Activated CD4-positive, alpha-beta T cell treated with anti-CD3 and anti-CD28 coated beads, Interleukin-2, amount 10 ng/mL, durations not matched to agents 24 days and 14 days (primary cell): Measurements from ENCODE around the gene PKP3. TPM values are rescaled to one million over a fixed set of nuclear protein-coding genes. Genes with fewer than 3 reads are reported as not detected.
"Not testable (repeated sequence)": the region's sequence is repeated elsewhere in the genome, so short reads cannot be mapped to it uniquely, and the experiment has no call there.

Experiments
- DNase-seq: peaks from one replicate; pipeline ENCODE4 v3.0.0; 2022
- H3K27ac Mint-ChIP-seq: one replicate; pipeline ENCODE4 v1.8.0; 2022; ENCODE audit warnings: mild to moderate bottlenecking, mixed read lengths
- H3K27me3 Mint-ChIP-seq: one replicate; pipeline ENCODE4 v1.8.0; 2022; ENCODE audit warnings: mixed read lengths
- H3K36me3 Mint-ChIP-seq: one replicate; pipeline ENCODE4 v1.8.0; 2022; ENCODE audit warnings: low read depth, mild to moderate bottlenecking, mixed read lengths
- H3K4me1 Mint-ChIP-seq: one replicate; pipeline ENCODE4 v1.8.0; 2021; ENCODE audit warnings: mixed read lengths
- H3K4me3 Mint-ChIP-seq: one replicate; pipeline ENCODE4 v1.8.0; 2022; ENCODE audit warnings: mild to moderate bottlenecking, moderate library complexity, mixed read lengths
- H3K9me3 Mint-ChIP-seq: one replicate; pipeline ENCODE4 v1.8.0; 2021; ENCODE audit warnings: mixed read lengths
- intact Hi-C: fragments of 100-400 bp; cut with micrococcal nuclease; formaldehyde crosslinking; loops from one replicate; pipeline ENCODE4 v1.15.1; 2023
- total RNA-seq: library from RNA; stranded (reverse); gene quantifications from 2 replicates; pipeline ENCODE4 v1.2.3, GENCODE V29; 2022

PKP3 gene
- total RNA-seq, 1 donor from 2014 or later, result not detected

GRCh38 chr11:410711-411110 is 16.7 kb downstream of the PKP3 start:
- H3K27me3 Mint-ChIP-seq, H3K36me3 Mint-ChIP-seq, H3K9me3 Mint-ChIP-seq, DNase-seq, H3K27ac Mint-ChIP-seq, intact Hi-C loops, H3K4me3 Mint-ChIP-seq: not testable (repeated sequence)
- peaks cover 19% of the 10 kb centered on the region for H3K4me1 Mint-ChIP-seq

- intact Hi-C loops, H3K27me3 Mint-ChIP-seq, DNase-seq, H3K4me3 Mint-ChIP-seq, H3K9me3 Mint-ChIP-seq, H3K27ac Mint-ChIP-seq, H3K36me3 Mint-ChIP-seq: not testable (repeated sequence)
- peaks cover 24% of the 10 kb centered on the region for H3K4me1 Mint-ChIP-seq
Observed at GRCh38 chr11:411520-411919, 17.5 kb downstream of the PKP3 start.

- Mint-ChIP-seq H3K4me1 (peaks cover 26% of the 10 kb centered on the region), H3K9me3 (no peaks in the 10 kb centered on the region), H3K27ac (no peak overlapping the region), H3K36me3 (no peaks in the 10 kb centered on the region), H3K27me3 (no peaks in the 10 kb centered on the region), H3K4me3 (no peak overlapping the region)
- no peak for DNase-seq
- intact Hi-C loops, result no loop called here
Observed at GRCh38 chr11:412641-413119, 18.7 kb downstream of the PKP3 start.

- peak; percentile 72 for DNase-seq
- Mint-ChIP-seq H3K27me3 (no peaks in the 10 kb centered on the region), H3K27ac (no peak overlapping the region), H3K9me3 (no peaks in the 10 kb centered on the region), H3K4me1 (peaks cover 27% of the 10 kb centered on the region), H3K4me3 (peak overlapping the region; percentile 90), H3K36me3 (peaks cover 1% of the 10 kb centered on the region)
- intact Hi-C loops, result no loop called here
Observed at GRCh38 chr11:413120-414081, 19.4 kb downstream of the PKP3 start.

DNA sequence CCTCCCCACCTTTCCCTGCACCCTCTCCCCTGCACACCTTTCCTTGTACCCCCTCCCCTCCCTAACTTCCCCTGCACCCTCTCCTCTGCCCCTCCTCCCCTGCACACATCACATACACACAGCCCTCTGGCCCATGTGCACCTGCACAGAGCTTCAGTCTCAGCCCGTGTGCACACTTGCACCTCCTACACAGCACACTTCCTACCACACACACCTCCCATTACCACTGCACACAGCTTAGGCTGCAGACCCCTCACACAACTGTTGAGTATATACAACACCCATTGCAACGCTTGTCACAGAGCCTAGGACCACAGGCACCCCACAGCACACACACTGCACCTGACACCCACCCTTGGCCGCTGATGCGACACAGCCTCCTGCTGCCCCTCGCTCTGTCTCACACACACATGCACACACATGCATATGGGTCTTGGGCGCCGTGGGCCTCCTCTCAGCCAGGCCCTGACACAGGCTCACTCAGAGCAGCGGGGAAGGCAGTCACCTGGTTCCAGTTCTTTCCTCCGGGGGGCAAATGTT is 20.4 kb downstream of the PKP3 start:
- intact Hi-C loops, result no loop called here
- no peaks in the 10 kb centered on the region for H3K27me3 Mint-ChIP-seq
- H3K27ac Mint-ChIP-seq, result peak overlapping the region; percentile 93
- no peaks in the 10 kb centered on the region for H3K9me3 Mint-ChIP-seq
- H3K4me3 Mint-ChIP-seq, result peak overlapping the region; percentile 90
- H3K36me3 Mint-ChIP-seq, result peaks cover 2% of the 10 kb centered on the region
- peaks cover 30% of the 10 kb centered on the region for H3K4me1 Mint-ChIP-seq
- no peak for DNase-seq

- H3K27ac Mint-ChIP-seq, result peak overlapping the region; percentile 93
- no peaks in the 10 kb centered on the region for H3K27me3 Mint-ChIP-seq
- intact Hi-C loops, result loop anchor here (1.0 to 5.0 kb wide), 2 partner anchors 33 to 208 kb away; partner anchors contain the start of genes BET1L and RIC8A
- peak overlapping the region; percentile 90 for H3K4me3 Mint-ChIP-seq
- peaks cover 30% of the 10 kb centered on the region for H3K4me1 Mint-ChIP-seq
- peaks cover 2% of the 10 kb centered on the region for H3K36me3 Mint-ChIP-seq
- DNase-seq, result peak; percentile 74
- H3K9me3 Mint-ChIP-seq, result no peaks in the 10 kb centered on the region
Observed at GRCh38 chr11:415640-416041, 21.6 kb downstream of the PKP3 start.

DNA sequence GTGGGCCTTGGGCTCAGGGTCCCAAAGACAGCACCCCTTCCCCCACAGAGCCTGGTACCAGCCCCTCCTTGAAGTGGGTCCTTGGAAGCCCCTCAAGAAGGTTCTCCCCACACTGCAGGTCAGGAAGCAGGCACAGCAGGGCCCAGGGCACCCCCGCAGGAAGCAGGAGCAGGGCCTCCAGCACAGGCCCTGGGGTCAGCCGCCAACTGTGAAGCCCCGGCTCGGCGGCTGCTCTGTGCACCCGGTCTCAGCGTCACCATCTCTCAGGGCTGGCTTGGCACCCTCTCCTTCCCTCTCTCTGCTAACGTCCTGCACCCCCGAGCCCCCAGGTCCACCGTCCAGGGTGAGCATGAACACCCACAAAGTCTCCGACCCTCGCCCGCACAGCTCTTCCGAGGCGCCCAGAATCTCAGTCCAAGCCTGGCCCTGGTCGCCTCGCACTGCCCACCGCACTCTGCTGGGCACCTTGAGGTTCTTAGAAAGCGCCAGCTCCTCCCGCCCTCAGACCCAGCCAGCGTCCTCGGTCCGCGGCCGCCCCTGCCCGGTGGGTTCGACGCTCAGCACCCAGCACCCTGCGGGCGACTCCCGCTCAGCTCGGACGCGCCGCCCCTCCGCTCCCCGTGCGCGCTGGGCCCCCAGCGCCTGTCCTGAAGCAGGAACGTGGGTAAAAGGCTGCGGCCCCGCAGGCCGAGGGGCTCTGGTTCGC is 22.2 kb downstream of the PKP3 start:
- Mint-ChIP-seq H3K4me1 (peaks cover 30% of the 10 kb centered on the region), H3K27ac (peak overlapping the region; percentile 93), H3K9me3 (no peaks in the 10 kb centered on the region), H3K27me3 (no peaks in the 10 kb centered on the region), H3K4me3 (peak overlapping the region; percentile 90), H3K36me3 (peaks cover 2% of the 10 kb centered on the region)
- intact Hi-C loops, result loop anchor here (1.0 to 5.0 kb wide), 2 partner anchors 32 to 209 kb away; partner anchors contain the start of genes BET1L and RIC8A
- peak; percentile 74 for DNase-seq

DNA sequence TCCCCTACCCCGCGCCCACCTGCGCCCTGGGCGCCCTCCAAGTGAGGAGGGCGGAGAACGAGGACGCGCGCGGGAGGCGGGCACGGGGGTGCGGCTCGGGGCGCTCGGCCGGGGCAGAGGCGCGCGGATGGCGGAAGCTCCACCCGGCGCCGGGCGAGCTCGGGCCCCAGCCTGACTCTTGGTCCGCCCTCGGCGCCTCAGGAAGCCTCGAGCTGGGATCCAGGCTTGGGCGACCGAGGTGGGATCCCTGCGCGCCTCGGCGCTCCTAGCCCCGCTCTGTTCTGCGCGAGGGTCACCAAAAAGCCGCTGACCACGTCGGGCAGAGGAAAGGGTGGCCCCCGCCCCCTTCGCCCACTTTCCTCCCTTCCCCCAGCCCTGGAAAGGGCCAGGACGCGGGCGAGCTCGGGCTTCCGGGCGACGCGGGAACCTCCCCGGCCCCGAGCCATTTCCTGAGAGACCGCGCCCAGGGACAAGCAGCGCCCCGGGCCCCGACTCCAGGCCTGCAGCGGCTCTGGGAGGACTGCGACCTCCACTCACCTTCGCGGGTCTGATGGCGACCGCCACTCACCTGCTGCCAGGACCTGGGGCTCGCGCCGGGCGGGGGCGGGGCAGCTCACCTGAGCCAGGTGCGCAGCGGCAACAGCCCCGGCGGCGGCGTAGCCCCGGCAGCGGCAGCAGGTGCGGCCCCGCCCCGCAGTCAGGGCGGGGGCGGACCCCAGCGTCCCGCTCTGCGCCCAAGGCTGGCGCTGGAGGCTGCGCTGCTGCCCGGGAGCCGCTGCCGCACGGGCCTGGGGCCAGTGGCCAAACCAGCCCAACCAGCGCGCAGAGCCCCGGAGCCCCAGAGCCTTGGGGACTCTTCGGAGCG is 23.0 kb downstream of the PKP3 start:
- no peaks in the 10 kb centered on the region for H3K9me3 Mint-ChIP-seq
- intact Hi-C loops, result loop anchor here (1.0 to 5.0 kb wide), 2 partner anchors 31 to 210 kb away; partner anchors contain the start of genes BET1L and RIC8A
- H3K27ac Mint-ChIP-seq, result peak overlapping the region; percentile 93
- peaks cover 2% of the 10 kb centered on the region for H3K36me3 Mint-ChIP-seq
- H3K4me1 Mint-ChIP-seq, result peaks cover 30% of the 10 kb centered on the region
- DNase-seq, result peak; percentile 89
- H3K27me3 Mint-ChIP-seq, result no peaks in the 10 kb centered on the region
- peak overlapping the region; percentile 90 for H3K4me3 Mint-ChIP-seq

GRCh38 chr11:417652-418342 is 23.8 kb downstream of the PKP3 start:
- peak overlapping the region; percentile 48 for H3K27ac Mint-ChIP-seq
- intact Hi-C loops, result loop anchor here (5.0 kb wide), 1 partner anchor 210 kb away; the partner anchor contains the start of genes BET1L and RIC8A
- no peaks in the 10 kb centered on the region for H3K9me3 Mint-ChIP-seq

DNA sequence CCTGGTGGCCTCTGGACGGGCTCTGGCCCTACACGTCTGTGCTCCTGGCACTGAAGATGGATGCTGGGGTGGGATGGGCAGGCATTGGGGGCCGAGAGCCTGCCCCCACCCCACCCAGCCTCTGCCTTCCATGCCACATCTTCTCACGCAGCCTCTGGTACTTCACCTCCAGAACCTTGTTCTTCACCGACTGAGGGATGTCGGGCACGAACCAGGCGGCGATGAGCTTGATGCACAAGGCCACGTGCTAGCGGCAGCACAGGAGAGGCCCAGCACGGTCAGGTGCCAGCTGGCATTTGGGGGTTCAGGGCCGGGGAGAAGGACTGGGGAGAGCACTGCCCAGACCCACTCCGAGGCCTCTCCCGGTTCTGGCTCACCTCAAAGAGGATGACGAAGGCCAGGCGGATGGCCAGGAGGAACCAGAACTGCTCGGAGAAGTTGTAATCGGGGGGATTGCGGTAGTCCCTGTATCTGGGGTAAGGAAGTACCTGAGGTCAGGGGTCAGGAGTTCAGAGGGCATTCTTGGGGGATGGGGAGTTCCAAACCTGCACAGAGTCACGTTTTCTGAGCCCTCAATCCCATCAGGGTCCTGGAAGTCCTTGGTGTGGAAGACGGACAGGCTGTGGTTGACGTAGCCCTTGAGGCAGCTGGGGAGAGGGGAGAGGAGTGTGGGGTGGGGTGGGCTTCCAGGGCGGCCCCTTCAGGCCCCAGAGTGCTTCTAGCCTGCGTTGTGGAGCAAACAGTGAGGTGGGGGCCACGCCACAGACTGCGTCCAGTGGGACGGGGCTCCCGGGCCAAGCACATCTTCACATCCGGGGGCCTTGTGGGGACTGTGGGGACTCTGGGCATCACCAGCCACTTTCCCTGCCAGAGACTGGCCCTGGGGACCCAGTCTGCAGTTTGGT is 24.6 kb downstream of the PKP3 start:
- Mint-ChIP-seq H3K9me3 (no peaks in the 10 kb centered on the region), H3K4me3 (no peak overlapping the region), H3K36me3 (peaks cover 4% of the 10 kb centered on the region), H3K27ac (no peak overlapping the region), H3K4me1 (peaks cover 26% of the 10 kb centered on the region), H3K27me3 (no peaks in the 10 kb centered on the region)
- intact Hi-C loops, result loop anchor here (5.0 kb wide), 1 partner anchor 211 kb away; the partner anchor contains the start of genes BET1L and RIC8A
- no peak for DNase-seq

More at GRCh38 chr11:417652-418342, 23.8 kb downstream of the PKP3 start:
- H3K4me1 Mint-ChIP-seq, result peaks cover 30% of the 10 kb centered on the region
- H3K36me3 Mint-ChIP-seq, result peaks cover 4% of the 10 kb centered on the region
- peak overlapping the region; percentile 76 for H3K4me3 Mint-ChIP-seq
- no peaks in the 10 kb centered on the region for H3K27me3 Mint-ChIP-seq
- no peak for DNase-seq

GRCh38 chr11:419248-420005 is 25.4 kb downstream of the PKP3 start:
- no peak for DNase-seq
- H3K9me3 Mint-ChIP-seq, result no peaks in the 10 kb centered on the region
- peaks cover 7% of the 10 kb centered on the region for H3K36me3 Mint-ChIP-seq
- peaks cover 22% of the 10 kb centered on the region for H3K4me1 Mint-ChIP-seq
- H3K27ac Mint-ChIP-seq, result no peak overlapping the region
- intact Hi-C loops, result loop anchor here (5.0 kb wide), 1 partner anchor 212 kb away; the partner anchor contains the start of genes BET1L and RIC8A
- H3K27me3 Mint-ChIP-seq, result no peaks in the 10 kb centered on the region
- no peak overlapping the region for H3K4me3 Mint-ChIP-seq
